ENCODE measurements around the gene LTBP3. TPM values are rescaled to one million over a fixed set of nuclear protein-coding genes. Genes with fewer than 3 reads are reported as not detected.

Gene LTBP3
- total and polyA plus RNA-seq, 3 experiments from 2014 or later = 17.9 to 35.4 (median 33.2) TPM

GRCh38 chr11:65498042-65498726, 60.0 kb downstream of the LTBP3 start:
- peaks cover 0 to 3% of the 10 kb centered on the region in 2 donors for H3K27me3 Mint-ChIP-seq
- H3K4me1 Mint-ChIP-seq = peaks cover 14 to 26% (median 17%) of the 10 kb centered on the region in 3 donors
- Histone ChIP-seq H3K4me1 (ENCODE audit: insufficient read depth, low read length) (peaks cover 16% of the 10 kb centered on the region), H3K4me3 (ENCODE audit: low read length) (peak overlapping the region; percentile 97), H3K9me3 (ENCODE audit: low read length) (no peaks in the 10 kb centered on the region), H3K36me3 (ENCODE audit: insufficient read depth, low read length) (peaks cover 33% of the 10 kb centered on the region), H3K27ac (ENCODE audit: low read depth, low read length) (peak overlapping the region; percentile 95), H3K27me3 (ENCODE audit: insufficient read depth, low read length, poor library complexity, severe bottlenecking) (no peaks in the 10 kb centered on the region)
- H3K27ac Mint-ChIP-seq = no peak overlapping the region
- H3K4me3 Mint-ChIP-seq = no peak overlapping the region
- peak; percentile 44 to 85 (median 70) for DNase-seq
- H3K9me3 Mint-ChIP-seq = peaks cover 0 to 2% (median 0%) of the 10 kb centered on the region in 5 donors
- ChIA-PET POLR2A (interaction anchor here (0.5 to 17.6 kb wide), 37 partner anchors 10 to 1121 kb away, joined by 3 to 1366 read pairs (median 5); partner anchors contain the start of genes DPF2, FRMD8, NEAT1 and PCNX3), CTCF (interaction anchor here (1.0 to 21.4 kb wide), 12 partner anchors 10 to 116 kb away, joined by 3 to 448 read pairs (median 6); partner anchors contain the start of genes NEAT1, SCYL1 and SLC25A45)
- H3K36me3 Mint-ChIP-seq = peaks cover 0 to 12% (median 0%) of the 10 kb centered on the region in 3 donors

- Histone ChIP-seq H3K9me3 (ENCODE audit: low read length) (no peaks in the 10 kb centered on the region), H3K36me3 (ENCODE audit: insufficient read depth, low read length) (peaks cover 25% of the 10 kb centered on the region), H3K27ac (ENCODE audit: low read depth, low read length) (peak overlapping the region; percentile 95), H3K4me3 (ENCODE audit: low read length) (peak overlapping the region; percentile 97), H3K4me1 (ENCODE audit: insufficient read depth, low read length) (peaks cover 16% of the 10 kb centered on the region), H3K27me3 (ENCODE audit: insufficient read depth, low read length, poor library complexity, severe bottlenecking) (no peaks in the 10 kb centered on the region)
- Mint-ChIP-seq H3K36me3 (peaks cover 0 to 5% (median 0%) of the 10 kb centered on the region in 3 donors), H3K4me3 (no peak overlapping the region), H3K27ac (no peak overlapping the region), H3K4me1 (peaks cover 13 to 30% (median 14%) of the 10 kb centered on the region in 3 donors), H3K9me3 (peaks cover 0 to 2% (median 0%) of the 10 kb centered on the region in 5 donors), H3K27me3 (peaks cover 0 to 3% of the 10 kb centered on the region in 2 donors)
- peak; percentile 96 to 99 (median 97) for DNase-seq
- CTCF ChIA-PET = interaction anchor here (0.6 to 21.4 kb wide), 16 partner anchors 9 to 223 kb away, joined by 3 to 448 read pairs (median 3); partner anchors contain the start of genes NEAT1 and SCYL1
- POLR2A ChIA-PET = interaction anchor here (0.5 to 17.6 kb wide), 41 partner anchors 10 to 718 kb away, joined by 3 to 1366 read pairs (median 5); partner anchors contain the start of genes DPF2, EHBP1L1, FRMD8 and NEAT1
These were observed 60.8 kb downstream of the LTBP3 start for GRCh38 chr11:65497141-65498041.

- peaks cover 13 to 30% (median 14%) of the 10 kb centered on the region in 3 donors for H3K4me1 Mint-ChIP-seq
- Histone ChIP-seq H3K9me3 (ENCODE audit: low read length) (no peaks in the 10 kb centered on the region), H3K4me1 (ENCODE audit: insufficient read depth, low read length) (peaks cover 16% of the 10 kb centered on the region), H3K27ac (ENCODE audit: low read depth, low read length) (peak overlapping the region; percentile 86), H3K36me3 (ENCODE audit: insufficient read depth, low read length) (peaks cover 16% of the 10 kb centered on the region), H3K4me3 (ENCODE audit: low read length) (peak overlapping the region; percentile 67), H3K27me3 (ENCODE audit: insufficient read depth, low read length, poor library complexity, severe bottlenecking) (no peaks in the 10 kb centered on the region)
- peak in 1 of 5 donors; percentile 57 for DNase-seq
- H3K27me3 Mint-ChIP-seq = no peaks in the 10 kb centered on the region
- ChIA-PET CTCF (interaction anchor here (0.6 to 21.4 kb wide), 15 partner anchors 8 to 223 kb away, joined by 3 to 448 read pairs (median 3); partner anchors contain the start of genes NEAT1 and SCYL1), POLR2A (interaction anchor here (0.6 to 17.6 kb wide), 29 partner anchors 8 to 572 kb away, joined by 3 to 1366 read pairs (median 7); partner anchors contain the start of genes DPF2, EHBP1L1, FRMD8 and NEAT1)
- no peaks in the 10 kb centered on the region for H3K36me3 Mint-ChIP-seq
- peaks cover 0 to 2% (median 0%) of the 10 kb centered on the region in 5 donors for H3K9me3 Mint-ChIP-seq
- H3K4me3 Mint-ChIP-seq = peak overlapping the region in 1 of 7 donors; percentile 57
- H3K27ac Mint-ChIP-seq = peak overlapping the region in 2 of 8 donors; percentile 15 to 76
These were observed 61.6 kb downstream of the LTBP3 start for GRCh38 chr11:65496304-65497140.

- peak overlapping the region; percentile 76 for H3K27ac ChIP-seq (ENCODE audit: low read depth, low read length)
- H3K36me3 ChIP-seq (ENCODE audit: insufficient read depth, low read length) = no peaks in the 10 kb centered on the region
- H3K27ac Mint-ChIP-seq = peak overlapping the region in 3 of 8 donors; percentile 42 to 89 (median 43)
- ChIA-PET CTCF (interaction anchor here (0.7 to 21.4 kb wide), 3 partner anchors 17 to 74 kb away, joined by 3 to 448 read pairs (median 132); partner anchors contain the start of gene NEAT1), POLR2A (interaction anchor here (0.5 to 1.4 kb wide), 5 partner anchors 8 to 108 kb away, joined by 3 to 6 read pairs (median 4); no protein-coding TSS in a partner anchor)
- no peaks in the 10 kb centered on the region for H3K27me3 ChIP-seq (ENCODE audit: insufficient read depth, low read length, poor library complexity, severe bottlenecking)
- no peak for DNase-seq
- H3K4me3 ChIP-seq (ENCODE audit: low read length) = no peak overlapping the region
- H3K36me3 Mint-ChIP-seq = no peaks in the 10 kb centered on the region
- H3K9me3 Mint-ChIP-seq = no peaks in the 10 kb centered on the region
- peaks cover 16% of the 10 kb centered on the region for H3K4me1 ChIP-seq (ENCODE audit: insufficient read depth, low read length)
- peaks cover 14 to 29% (median 15%) of the 10 kb centered on the region in 3 donors for H3K4me1 Mint-ChIP-seq
- H3K27me3 Mint-ChIP-seq = peaks cover 0 to 2% of the 10 kb centered on the region in 2 donors
- no peaks in the 10 kb centered on the region for H3K9me3 ChIP-seq (ENCODE audit: low read length)
- peak overlapping the region in 2 of 7 donors; percentile 44 to 50 for H3K4me3 Mint-ChIP-seq
These were observed 64.6 kb downstream of the LTBP3 start for GRCh38 chr11:65493367-65494176.

- Mint-ChIP-seq H3K4me3 (peak overlapping the region in 2 of 7 donors; percentile 44 to 50), H3K4me1 (peaks cover 14 to 28% (median 15%) of the 10 kb centered on the region in 3 donors)
These were observed 65.4 kb downstream of the LTBP3 start for GRCh38 chr11:65492637-65493366.

GRCh38 chr11:65492387-65492636, 65.8 kb downstream of the LTBP3 start:
- ChIA-PET POLR2A (interaction anchor here (1.2 kb wide), 1 partner anchor 10 kb away, joined by 3 read pairs; no protein-coding TSS in a partner anchor), CTCF (interaction anchor here (10.2 to 21.4 kb wide), 2 partner anchors 16 to 72 kb away, joined by 132 to 448 read pairs; partner anchors contain the start of gene NEAT1)
- no peaks in the 10 kb centered on the region for H3K27me3 ChIP-seq (ENCODE audit: insufficient read depth, low read length, poor library complexity, severe bottlenecking)
- Mint-ChIP-seq H3K9me3 (no peaks in the 10 kb centered on the region), H3K36me3 (no peaks in the 10 kb centered on the region), H3K4me3 (no peak overlapping the region), H3K27ac (peak overlapping the region in 2 of 8 donors; percentile 42 to 89), H3K4me1 (peaks cover 13 to 28% (median 15%) of the 10 kb centered on the region in 3 donors), H3K27me3 (peaks cover 0 to 3% of the 10 kb centered on the region in 2 donors)
- no peaks in the 10 kb centered on the region for H3K36me3 ChIP-seq (ENCODE audit: insufficient read depth, low read length)
- no peak overlapping the region for H3K4me3 ChIP-seq (ENCODE audit: low read length)
- H3K27ac ChIP-seq (ENCODE audit: low read depth, low read length) = peak overlapping the region; percentile 76
- no peaks in the 10 kb centered on the region for H3K9me3 ChIP-seq (ENCODE audit: low read length)
- peaks cover 16% of the 10 kb centered on the region for H3K4me1 ChIP-seq (ENCODE audit: insufficient read depth, low read length)
- DNase-seq = no peak

More at GRCh38 chr11:65492637-65493366, 65.4 kb downstream of the LTBP3 start:
- ChIA-PET CTCF (interaction anchor here (0.7 to 21.4 kb wide), 3 partner anchors 16 to 73 kb away, joined by 3 to 448 read pairs (median 132); partner anchors contain the start of gene NEAT1), POLR2A (interaction anchor here (1.0 to 1.4 kb wide), 4 partner anchors 9 to 108 kb away, joined by 3 to 6 read pairs (median 4); no protein-coding TSS in a partner anchor)
- no peak for DNase-seq
- H3K4me3 ChIP-seq (ENCODE audit: low read length) = no peak overlapping the region
- Mint-ChIP-seq H3K36me3 (no peaks in the 10 kb centered on the region), H3K27me3 (peaks cover 0 to 2% of the 10 kb centered on the region in 2 donors), H3K9me3 (no peaks in the 10 kb centered on the region), H3K27ac (peak overlapping the region in 3 of 8 donors; percentile 42 to 89 (median 43))
- H3K4me1 ChIP-seq (ENCODE audit: insufficient read depth, low read length) = peaks cover 16% of the 10 kb centered on the region
- no peaks in the 10 kb centered on the region for H3K36me3 ChIP-seq (ENCODE audit: insufficient read depth, low read length)
- no peaks in the 10 kb centered on the region for H3K9me3 ChIP-seq (ENCODE audit: low read length)
- H3K27me3 ChIP-seq (ENCODE audit: insufficient read depth, low read length, poor library complexity, severe bottlenecking) = no peaks in the 10 kb centered on the region
- peak overlapping the region; percentile 76 for H3K27ac ChIP-seq (ENCODE audit: low read depth, low read length)

All from CD8-positive, alpha-beta memory T cell (primary cell).